K562 (cell line): ENCODE data around the gene TRIM47. TPM values are rescaled to one million over a fixed set of nuclear protein-coding genes. Genes with fewer than 3 reads are reported as not detected.

Experiments
- ARID1B ChIP-seq: fragments of 450-650 bp; IDR thresholded peaks from 2 replicates; pipeline ENCODE4 v1.6.1; 2016; ENCODE audit warnings: antibody characterized with exemption, mild to moderate bottlenecking, inconsistent platforms
- DACH1 ChIP-seq: fragments of 450-650 bp; IDR thresholded peaks from 2 replicates; pipeline ENCODE4 v1.6.1; 2018; ENCODE audit not compliant: partially characterized antibody
- ESRRA ChIP-seq: fragments of 450-650 bp; IDR thresholded peaks from 2 replicates; pipeline ENCODE4 v1.6.1; 2014; ENCODE audit warnings: low read depth, mild to moderate bottlenecking, moderate library complexity, borderline replicate concordance
- ETV1 ChIP-seq: fragments of 450-650 bp; conservative IDR thresholded peaks from 2 replicates; pipeline ENCODE4 v1.6.1; 2016; ENCODE audit warnings: missing genetic modification characterization, control low read depth, low read depth, missing compliant biosample characterization
- FUS ChIP-seq: fragments of 200-400 bp; formaldehyde crosslinking; optimal IDR thresholded peaks from 2 replicates; pipeline ENCODE3; 2017; ENCODE audit warnings: low read depth, low read length
- GABPA ChIP-seq: fragments of 200-800 bp; sonication (Bioruptor generic); conservative IDR thresholded peaks from 2 replicates; pipeline ENCODE4 v1.6.1; 2016; ENCODE audit warnings: low read depth, missing genetic modification characterization, missing compliant biosample characterization
- HMGN3 ChIP-seq: IDR thresholded peaks from 2 replicates; pipeline ENCODE4 v1.6.1; 2011; ENCODE audit warnings: borderline replicate concordance, low read depth, mild to moderate bottlenecking, mixed read lengths, low read length; ENCODE audit not compliant: insufficient read length; ENCODE audit errors: extremely low read depth
- KDM2B ChIP-seq: fragments of 250-450 bp; sonication (Bioruptor Pico); IDR thresholded peaks from 2 replicates; pipeline ENCODE4 v1.8.0; 2021; ENCODE audit warnings: mild to moderate bottlenecking, moderate library complexity
- KLF6 ChIP-seq: fragments of 250-450 bp; sonication (Bioruptor Pico); IDR thresholded peaks from 2 replicates; pipeline ENCODE4 v1.4.0; 2020; ENCODE audit warnings: mild to moderate bottlenecking, moderate library complexity, borderline replicate concordance
- PML ChIP-seq: IDR thresholded peaks from 2 replicates; pipeline ENCODE4 v1.6.1; 2012; ENCODE audit warnings: low read length, inconsistent platforms
- RCOR1 ChIP-seq, 2 experiments: IDR thresholded peaks; 2 replicates each; pipeline ENCODE4 v1.6.1; 2012; ENCODE audit warnings: low read depth in 2 of 2, low read length in 2 of 2, borderline replicate concordance in 1 of 2, improper control_type of control experiment in 1 of 2
- RFX5 ChIP-seq: IDR thresholded peaks from 2 replicates; pipeline ENCODE4 v1.6.1; 2011; ENCODE audit warnings: low read depth, mild to moderate bottlenecking, improper control_type of control experiment, low read length
- SMAD4 ChIP-seq: fragments of 250-450 bp; sonication (Bioruptor Pico); conservative IDR thresholded peaks from 2 replicates; pipeline ENCODE4 v1.8.0; 2021; ENCODE audit warnings: inconsistent platforms, mild to moderate bottlenecking, moderate library complexity
- ZNF121 ChIP-seq: sonication (generic); formaldehyde crosslinking; conservative IDR thresholded peaks from 2 replicates; pipeline ENCODE4 v1.8.0; 2022; ENCODE audit warnings: missing genetic modification reagents
- ZNF143 ChIP-seq: sonication (generic); formaldehyde crosslinking; IDR thresholded peaks from 2 replicates; pipeline ENCODE4 v1.9.0; 2022; ENCODE audit warnings: mild to moderate bottlenecking, missing genetic modification reagents
- ZNF3 ChIP-seq: fragments of 250-450 bp; sonication (Bioruptor Pico); IDR thresholded peaks from 2 replicates; pipeline ENCODE4 v1.5.0; 2021; ENCODE audit warnings: mild to moderate bottlenecking, moderate library complexity
- polyA plus RNA-seq, 8 experiments: library from polyadenylated mRNA; depleted of rRNA in 4 of 8; stranded (reverse) in 5 of 8; unstranded in 3 of 8; fragments of >200 nt; fragmentation: Nextera tagmentation in 2 of 8; fragmentation: Illumina TruSeq in 1 of 8; extraction: Ambion mirVana in 2 of 8; extraction: Trizol in 1 of 8; gene quantifications; 2 replicates each; pipeline versions ENCODE4 v1.2.1 to v1.2.3, GENCODE V29; 2011 to 2014; ENCODE audit warnings: inconsistent platforms in 1 of 8, missing spikeins in 1 of 8
- total RNA-seq, 7 experiments: library from RNA; depleted of rRNA in 6 of 7; stranded (reverse); fragments of >200 nt in 6 of 7; fragmentation: Illumina TruSeq in 2 of 7; extraction: Trizol in 2 of 7; gene quantifications; 2 replicates each; pipeline versions ENCODE4 v1.2.1 to v1.2.3, GENCODE V29; 2011 to 2021; ENCODE audit warnings: low replicate concordance in 1 of 7
- TF ChIP-seq, protein P1 (sequence below): sonication (generic); formaldehyde crosslinking; IDR thresholded peaks from 2 replicates; pipeline ENCODE4 v1.8.1; 2023; ENCODE audit warnings: mild to moderate bottlenecking, missing genetic modification reagents
- TF ChIP-seq, protein P2 (sequence below): sonication (generic); formaldehyde crosslinking; IDR thresholded peaks from 2 replicates; pipeline ENCODE4 v1.8.0; 2022; ENCODE audit warnings: missing genetic modification reagents, mild to moderate bottlenecking, borderline replicate concordance
- TF ChIP-seq, protein P3 (sequence below): fragments of 250-450 bp; sonication (Bioruptor Pico); IDR thresholded peaks from 2 replicates; pipeline ENCODE4 v1.5.0; 2021
- TF ChIP-seq, protein P4 (sequence below), 2 experiments: IDR thresholded peaks in 1 of 2; conservative IDR thresholded peaks in 1 of 2; 2 replicates each; pipeline ENCODE4 v1.6.1; 2016; ENCODE audit warnings: low read depth in 2 of 2, mild to moderate bottlenecking in 1 of 2, missing compliant biosample characterization in 1 of 2, missing genetic modification characterization in 1 of 2, moderate library complexity in 1 of 2

The TRIM47 gene
- total and polyA plus RNA-seq, 9 of the 15 experiments (the other 6 are each of a cell fraction or from before 2014, with no cell fraction given), result 0.56 to 6.1 (median 3.2) TPM

DNA sequence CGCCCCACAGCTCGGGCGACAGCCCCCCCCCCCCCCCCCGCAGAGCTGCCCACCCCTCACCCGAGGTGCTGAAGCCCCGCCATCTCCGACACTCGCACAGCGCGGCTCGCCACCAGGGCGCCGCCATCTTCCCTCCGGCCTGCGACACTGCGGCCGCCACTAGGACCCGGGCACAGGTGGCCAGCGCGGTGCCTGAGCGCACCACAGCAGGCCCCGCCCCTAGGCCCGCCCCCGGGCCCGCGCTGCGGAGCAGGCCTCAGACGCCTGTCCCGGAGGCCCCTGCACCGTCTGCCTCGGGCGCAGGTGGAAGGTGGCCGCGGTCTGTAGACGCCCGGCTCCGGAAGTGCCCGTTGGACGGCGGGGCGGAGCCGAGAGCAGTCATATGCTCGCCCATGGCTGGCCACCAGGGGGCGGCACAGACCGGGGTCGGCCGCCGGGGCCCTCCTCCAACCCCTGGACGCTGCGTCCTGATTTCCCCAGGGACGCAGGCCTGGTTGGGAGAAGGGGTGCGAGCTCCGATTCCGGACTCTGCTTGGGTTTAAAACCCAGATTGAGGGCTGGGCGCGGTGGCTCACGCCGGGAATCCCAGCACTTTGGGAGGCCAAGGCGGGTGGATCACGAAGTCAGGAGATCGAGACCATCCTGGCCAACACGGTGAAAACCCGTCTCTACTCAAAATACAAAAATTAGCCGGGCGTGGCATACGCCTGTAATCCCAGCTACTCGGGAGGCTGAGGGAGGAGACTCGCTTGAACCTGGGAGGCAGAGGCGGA, 26.6 kb upstream of the TRIM47 start, which contains the start of gene MRPL38 (continued):
- TF ChIP-seq RCOR1 (IDR thresholded peaks at IDR 0.05; ENCODE audit: borderline replicate concordance in 1 of 2, low read depth in 2 of 2, low read length in 2 of 2) (peak in 1 of 2 experiments; percentile 79; a peak in 2 of 4 replicates), SMAD4 (peak; percentile 95), ARID1B (no peak; the same call in 1 of the 2 replicates), KLF6 (CRISPR knock-in tag) (peak; percentile 24; the same call in 1 of the 2 replicates), KDM2B (CRISPR knock-in tag) (0 out of 2 replicates have a peak, but pooled peaks have one; percentile 6), ESRRA (peak; percentile 79; the same call in 1 of the 2 replicates), HMGN3 (peak; percentile 61), ZNF143 (CRISPR knock-in tag) (no peak), RFX5 (no peak), GABPA (tag) (peak; percentile 84), ZNF121 (CRISPR knock-in tag) (no peak), PML (peak; percentile 20; the same call in 1 of the 2 replicates), ETV1 (tag) (peak; percentile 96), ZNF3 (no peak), DACH1 (peak; percentile 54), FUS (no peak)
- TF ChIP-seq, protein P1, sequence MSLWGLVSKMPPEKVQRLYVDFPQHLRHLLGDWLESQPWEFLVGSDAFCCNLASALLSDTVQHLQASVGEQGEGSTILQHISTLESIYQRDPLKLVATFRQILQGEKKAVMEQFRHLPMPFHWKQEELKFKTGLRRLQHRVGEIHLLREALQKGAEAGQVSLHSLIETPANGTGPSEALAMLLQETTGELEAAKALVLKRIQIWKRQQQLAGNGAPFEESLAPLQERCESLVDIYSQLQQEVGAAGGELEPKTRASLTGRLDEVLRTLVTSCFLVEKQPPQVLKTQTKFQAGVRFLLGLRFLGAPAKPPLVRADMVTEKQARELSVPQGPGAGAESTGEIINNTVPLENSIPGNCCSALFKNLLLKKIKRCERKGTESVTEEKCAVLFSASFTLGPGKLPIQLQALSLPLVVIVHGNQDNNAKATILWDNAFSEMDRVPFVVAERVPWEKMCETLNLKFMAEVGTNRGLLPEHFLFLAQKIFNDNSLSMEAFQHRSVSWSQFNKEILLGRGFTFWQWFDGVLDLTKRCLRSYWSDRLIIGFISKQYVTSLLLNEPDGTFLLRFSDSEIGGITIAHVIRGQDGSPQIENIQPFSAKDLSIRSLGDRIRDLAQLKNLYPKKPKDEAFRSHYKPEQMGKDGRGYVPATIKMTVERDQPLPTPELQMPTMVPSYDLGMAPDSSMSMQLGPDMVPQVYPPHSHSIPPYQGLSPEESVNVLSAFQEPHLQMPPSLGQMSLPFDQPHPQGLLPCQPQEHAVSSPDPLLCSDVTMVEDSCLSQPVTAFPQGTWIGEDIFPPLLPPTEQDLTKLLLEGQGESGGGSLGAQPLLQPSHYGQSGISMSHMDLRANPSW (CRISPR knock-in tag), result no peak
- TF ChIP-seq, protein P2, sequence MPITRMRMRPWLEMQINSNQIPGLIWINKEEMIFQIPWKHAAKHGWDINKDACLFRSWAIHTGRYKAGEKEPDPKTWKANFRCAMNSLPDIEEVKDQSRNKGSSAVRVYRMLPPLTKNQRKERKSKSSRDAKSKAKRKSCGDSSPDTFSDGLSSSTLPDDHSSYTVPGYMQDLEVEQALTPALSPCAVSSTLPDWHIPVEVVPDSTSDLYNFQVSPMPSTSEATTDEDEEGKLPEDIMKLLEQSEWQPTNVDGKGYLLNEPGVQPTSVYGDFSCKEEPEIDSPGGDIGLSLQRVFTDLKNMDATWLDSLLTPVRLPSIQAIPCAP (CRISPR knock-in tag), result no peak
- TF ChIP-seq, protein P3, sequence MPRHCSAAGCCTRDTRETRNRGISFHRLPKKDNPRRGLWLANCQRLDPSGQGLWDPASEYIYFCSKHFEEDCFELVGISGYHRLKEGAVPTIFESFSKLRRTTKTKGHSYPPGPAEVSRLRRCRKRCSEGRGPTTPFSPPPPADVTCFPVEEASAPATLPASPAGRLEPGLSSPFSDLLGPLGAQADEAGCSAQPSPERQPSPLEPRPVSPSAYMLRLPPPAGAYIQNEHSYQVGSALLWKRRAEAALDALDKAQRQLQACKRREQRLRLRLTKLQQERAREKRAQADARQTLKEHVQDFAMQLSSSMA, result 0 out of 2 replicates have a peak, but pooled peaks have one; percentile 46
- TF ChIP-seq, protein P4, sequence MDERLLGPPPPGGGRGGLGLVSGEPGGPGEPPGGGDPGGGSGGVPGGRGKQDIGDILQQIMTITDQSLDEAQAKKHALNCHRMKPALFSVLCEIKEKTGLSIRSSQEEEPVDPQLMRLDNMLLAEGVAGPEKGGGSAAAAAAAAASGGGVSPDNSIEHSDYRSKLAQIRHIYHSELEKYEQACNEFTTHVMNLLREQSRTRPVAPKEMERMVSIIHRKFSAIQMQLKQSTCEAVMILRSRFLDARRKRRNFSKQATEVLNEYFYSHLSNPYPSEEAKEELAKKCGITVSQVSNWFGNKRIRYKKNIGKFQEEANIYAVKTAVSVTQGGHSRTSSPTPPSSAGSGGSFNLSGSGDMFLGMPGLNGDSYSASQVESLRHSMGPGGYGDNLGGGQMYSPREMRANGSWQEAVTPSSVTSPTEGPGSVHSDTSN (CRISPR knock-in tag; IDR thresholded peaks at IDR 0.05; ENCODE audit: low read depth), result no peak
- TF ChIP-seq, protein P4 (tag; conservative IDR thresholded peaks at IDR 0.05; ENCODE audit: low read depth), result no peak
